ENCODE data around the gene ANO9. TPM values are rescaled to one million over a fixed set of nuclear protein-coding genes. Genes with fewer than 3 reads are reported as not detected.

ANO9 gene
- total RNA-seq, 4 donors from 2014 or later = 0.11 to 0.42 (median 0.32) TPM; not detected in 1

DNA sequence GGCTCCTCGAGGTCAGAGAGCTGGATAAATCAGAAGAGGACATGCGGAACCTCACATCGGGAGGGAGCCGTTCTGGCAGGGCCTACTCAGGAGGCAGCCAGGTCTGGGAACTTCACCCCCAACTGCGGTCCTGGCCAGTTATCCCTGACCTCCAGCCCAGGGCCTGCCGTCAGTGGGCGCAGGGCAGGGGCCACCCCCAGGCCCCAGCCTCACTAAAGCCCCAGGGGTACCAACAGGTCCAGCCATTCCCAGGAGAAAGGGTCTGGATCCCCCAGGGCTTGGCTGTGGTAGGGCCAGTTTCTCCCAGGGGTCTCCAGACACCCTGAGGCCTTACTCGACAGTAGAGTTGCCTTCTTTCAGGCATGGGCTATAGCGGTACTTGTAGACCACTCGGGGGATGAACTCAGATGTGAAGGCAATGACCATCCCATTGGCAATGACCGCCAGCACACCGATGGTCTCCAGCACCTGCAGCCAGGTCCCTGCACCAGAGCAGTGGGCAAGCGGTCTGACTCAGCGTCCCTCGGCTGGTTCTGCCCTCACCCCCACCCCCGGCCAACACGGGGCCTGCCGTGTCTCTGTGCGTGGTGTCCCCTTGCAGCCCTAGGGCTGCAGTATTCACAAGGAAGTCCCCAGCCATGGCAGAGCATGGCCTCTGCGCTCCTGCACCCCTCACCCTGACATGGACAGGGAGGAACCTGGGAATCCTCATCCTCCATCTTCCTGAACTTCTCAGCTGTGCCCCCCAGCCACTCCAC is 22.4 kb downstream of the ANO9 start:
- 82% methylated on average over 12 of the region's 20 CpGs for WGBS
- DNase-seq (ENCODE audit: extremely low spot score) = no peak

GRCh38 chr11:418343-419247 is 23.2 kb downstream of the ANO9 start:
- H3K4me1 ChIP-seq = peaks cover 9 to 31% (median 26%) of the 10 kb centered on the region in 4 donors
- no peak overlapping the region for H3K4me3 ChIP-seq
- 89% methylated on average over 30 of the region's 30 CpGs for WGBS

More for the DNA sequence above, 22.4 kb downstream of the ANO9 start:
- intact Hi-C loops (cut with DNase I) = no loop called here
- TF ChIP-seq POLR2A (IDR thresholded peaks at IDR 0.05; ENCODE audit: low read depth) = no peak
- TF ChIP-seq, protein P1, sequence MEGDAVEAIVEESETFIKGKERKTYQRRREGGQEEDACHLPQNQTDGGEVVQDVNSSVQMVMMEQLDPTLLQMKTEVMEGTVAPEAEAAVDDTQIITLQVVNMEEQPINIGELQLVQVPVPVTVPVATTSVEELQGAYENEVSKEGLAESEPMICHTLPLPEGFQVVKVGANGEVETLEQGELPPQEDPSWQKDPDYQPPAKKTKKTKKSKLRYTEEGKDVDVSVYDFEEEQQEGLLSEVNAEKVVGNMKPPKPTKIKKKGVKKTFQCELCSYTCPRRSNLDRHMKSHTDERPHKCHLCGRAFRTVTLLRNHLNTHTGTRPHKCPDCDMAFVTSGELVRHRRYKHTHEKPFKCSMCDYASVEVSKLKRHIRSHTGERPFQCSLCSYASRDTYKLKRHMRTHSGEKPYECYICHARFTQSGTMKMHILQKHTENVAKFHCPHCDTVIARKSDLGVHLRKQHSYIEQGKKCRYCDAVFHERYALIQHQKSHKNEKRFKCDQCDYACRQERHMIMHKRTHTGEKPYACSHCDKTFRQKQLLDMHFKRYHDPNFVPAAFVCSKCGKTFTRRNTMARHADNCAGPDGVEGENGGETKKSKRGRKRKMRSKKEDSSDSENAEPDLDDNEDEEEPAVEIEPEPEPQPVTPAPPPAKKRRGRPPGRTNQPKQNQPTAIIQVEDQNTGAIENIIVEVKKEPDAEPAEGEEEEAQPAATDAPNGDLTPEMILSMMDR (IDR thresholded peaks at IDR 0.05) = no peak
- TF ChIP-seq POLR2AphosphoS5 (IDR thresholded peaks at IDR 0.05) = no peak
- TF ChIP-seq EP300 (IDR thresholded peaks at IDR 0.05) = no peak
- Histone ChIP-seq H3K27me3 (peaks cover 0 to 91% (median 43%) of the 10 kb centered on the region in 4 donors), H3K4me1 (peaks cover 9 to 31% (median 26%) of the 10 kb centered on the region in 4 donors), H3K36me3 (no peaks in the 10 kb centered on the region), H3K9me3 (no peaks in the 10 kb centered on the region), H3K27ac (replicated peaks in 1 of 4) (no peak overlapping the region), H3K4me3 (no peak overlapping the region)

GRCh38 chr11:417652-418342 is 24.0 kb downstream of the ANO9 start:
- peaks cover 9 to 31% (median 26%) of the 10 kb centered on the region in 4 donors for H3K4me1 ChIP-seq
- DNase-seq (ENCODE audit: extremely low spot score) = no peak
- intact Hi-C loops (cut with DNase I) = no loop called here
- 52% methylated on average over 16 of the region's 19 CpGs for WGBS
- H3K36me3 ChIP-seq = no peaks in the 10 kb centered on the region
- H3K9me3 ChIP-seq = no peaks in the 10 kb centered on the region
- TF ChIP-seq, protein P1 (IDR thresholded peaks at IDR 0.05) = no peak
- TF ChIP-seq POLR2AphosphoS5 (IDR thresholded peaks at IDR 0.05) (no peak), POLR2A (IDR thresholded peaks at IDR 0.05; ENCODE audit: low read depth) (no peak), EP300 (IDR thresholded peaks at IDR 0.05) (no peak)
- peak overlapping the region in 1 of 4 donors; percentile 79 for H3K27ac ChIP-seq (replicated peaks in 1 of 4)
- peaks cover 0 to 80% (median 41%) of the 10 kb centered on the region in 4 donors for H3K27me3 ChIP-seq
- H3K4me3 ChIP-seq = peak overlapping the region; percentile 51 to 62 (median 54)

More at GRCh38 chr11:418343-419247, 23.2 kb downstream of the ANO9 start:
- Histone ChIP-seq H3K27ac (replicated peaks in 1 of 4) (no peak overlapping the region), H3K36me3 (no peaks in the 10 kb centered on the region), H3K9me3 (no peaks in the 10 kb centered on the region), H3K27me3 (peaks cover 0 to 88% (median 41%) of the 10 kb centered on the region in 4 donors)
- intact Hi-C loops (cut with DNase I) = no loop called here
- TF ChIP-seq EP300 (IDR thresholded peaks at IDR 0.05) (no peak), POLR2A (IDR thresholded peaks at IDR 0.05; ENCODE audit: low read depth) (no peak), POLR2AphosphoS5 (IDR thresholded peaks at IDR 0.05) (no peak)
- TF ChIP-seq, protein P1 (IDR thresholded peaks at IDR 0.05) = no peak
- DNase-seq (ENCODE audit: extremely low spot score) = no peak

DNA sequence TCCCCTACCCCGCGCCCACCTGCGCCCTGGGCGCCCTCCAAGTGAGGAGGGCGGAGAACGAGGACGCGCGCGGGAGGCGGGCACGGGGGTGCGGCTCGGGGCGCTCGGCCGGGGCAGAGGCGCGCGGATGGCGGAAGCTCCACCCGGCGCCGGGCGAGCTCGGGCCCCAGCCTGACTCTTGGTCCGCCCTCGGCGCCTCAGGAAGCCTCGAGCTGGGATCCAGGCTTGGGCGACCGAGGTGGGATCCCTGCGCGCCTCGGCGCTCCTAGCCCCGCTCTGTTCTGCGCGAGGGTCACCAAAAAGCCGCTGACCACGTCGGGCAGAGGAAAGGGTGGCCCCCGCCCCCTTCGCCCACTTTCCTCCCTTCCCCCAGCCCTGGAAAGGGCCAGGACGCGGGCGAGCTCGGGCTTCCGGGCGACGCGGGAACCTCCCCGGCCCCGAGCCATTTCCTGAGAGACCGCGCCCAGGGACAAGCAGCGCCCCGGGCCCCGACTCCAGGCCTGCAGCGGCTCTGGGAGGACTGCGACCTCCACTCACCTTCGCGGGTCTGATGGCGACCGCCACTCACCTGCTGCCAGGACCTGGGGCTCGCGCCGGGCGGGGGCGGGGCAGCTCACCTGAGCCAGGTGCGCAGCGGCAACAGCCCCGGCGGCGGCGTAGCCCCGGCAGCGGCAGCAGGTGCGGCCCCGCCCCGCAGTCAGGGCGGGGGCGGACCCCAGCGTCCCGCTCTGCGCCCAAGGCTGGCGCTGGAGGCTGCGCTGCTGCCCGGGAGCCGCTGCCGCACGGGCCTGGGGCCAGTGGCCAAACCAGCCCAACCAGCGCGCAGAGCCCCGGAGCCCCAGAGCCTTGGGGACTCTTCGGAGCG is 24.8 kb downstream of the ANO9 start:
- no peak for DNase-seq (ENCODE audit: extremely low spot score)
- Histone ChIP-seq H3K27ac (replicated peaks in 1 of 4) (peak overlapping the region; percentile 66 to 79 (median 78)), H3K9me3 (no peaks in the 10 kb centered on the region), H3K4me1 (peaks cover 9 to 31% (median 26%) of the 10 kb centered on the region in 4 donors), H3K27me3 (peaks cover 0 to 73% (median 41%) of the 10 kb centered on the region in 4 donors), H3K36me3 (no peaks in the 10 kb centered on the region), H3K4me3 (peak overlapping the region; percentile 51 to 62 (median 54))
- 0% methylated on average over 1 of the region's 97 CpGs for WGBS
- intact Hi-C loops (cut with DNase I) = no loop called here
- TF ChIP-seq POLR2AphosphoS5 (IDR thresholded peaks at IDR 0.05) = no peak
- TF ChIP-seq, protein P1 (IDR thresholded peaks at IDR 0.05) = no peak
- no peak for TF ChIP-seq POLR2A (IDR thresholded peaks at IDR 0.05; ENCODE audit: low read depth)
- TF ChIP-seq EP300 (IDR thresholded peaks at IDR 0.05) = no peak

Data from esophagus muscularis mucosa (tissue), 4 donors.